Measurements from ENCODE around the gene LIPM.

LIPM gene

GRCh38 chr10:88852327-88852726 lies 49.8 kb downstream of the LIPM start:
- Histone ChIP-seq H3K4me1 (ENCODE audit: control insufficient read depth, low read depth, low read length) (no peaks in the 10 kb centered on the region), H2BK120ac (ENCODE audit: low read depth, low read length) (no peak overlapping the region), H3K36me3 (ENCODE audit: control insufficient read depth, insufficient read depth, low read length) (no peaks in the 10 kb centered on the region), H4K8ac (ENCODE audit: low read depth, low read length) (no peak overlapping the region), H4K5ac (ENCODE audit: low read length) (no peak overlapping the region), H3K4me3 (ENCODE audit: low read length) (no peak overlapping the region), H3K79me2 (ENCODE audit: control insufficient read depth, insufficient read depth, low read length) (no peaks in the 10 kb centered on the region), H2BK15ac (replicated peaks; ENCODE audit: low read depth) (no peak overlapping the region), H3K4ac (ENCODE audit: low read depth, low read length) (no peak overlapping the region), H3K23ac (ENCODE audit: low read length) (no peak overlapping the region), H3K18ac (ENCODE audit: low read length) (no peak overlapping the region), H2BK5ac (ENCODE audit: low read length) (no peak overlapping the region), H3K27ac (ENCODE audit: low read depth, low read length) (no peak overlapping the region), H2AK5ac (ENCODE audit: low read length) (no peak overlapping the region), H3K27me3 (ENCODE audit: insufficient read depth, low read length, poor library complexity) (no peaks in the 10 kb centered on the region), H3K79me1 (ENCODE audit: low read length) (no peaks in the 10 kb centered on the region), H3K4me2 (ENCODE audit: low read length) (no peak overlapping the region), H3K9ac (ENCODE audit: low read length) (no peak overlapping the region), H3K56ac (ENCODE audit: low read length) (no peak overlapping the region)
- no CpG with 5 or more reads among the region's 4 CpGs for WGBS (ENCODE audit: extremely low coverage, insufficient coverage, low lambda C conversion rate)
- no peak for DNase-seq

DNA sequence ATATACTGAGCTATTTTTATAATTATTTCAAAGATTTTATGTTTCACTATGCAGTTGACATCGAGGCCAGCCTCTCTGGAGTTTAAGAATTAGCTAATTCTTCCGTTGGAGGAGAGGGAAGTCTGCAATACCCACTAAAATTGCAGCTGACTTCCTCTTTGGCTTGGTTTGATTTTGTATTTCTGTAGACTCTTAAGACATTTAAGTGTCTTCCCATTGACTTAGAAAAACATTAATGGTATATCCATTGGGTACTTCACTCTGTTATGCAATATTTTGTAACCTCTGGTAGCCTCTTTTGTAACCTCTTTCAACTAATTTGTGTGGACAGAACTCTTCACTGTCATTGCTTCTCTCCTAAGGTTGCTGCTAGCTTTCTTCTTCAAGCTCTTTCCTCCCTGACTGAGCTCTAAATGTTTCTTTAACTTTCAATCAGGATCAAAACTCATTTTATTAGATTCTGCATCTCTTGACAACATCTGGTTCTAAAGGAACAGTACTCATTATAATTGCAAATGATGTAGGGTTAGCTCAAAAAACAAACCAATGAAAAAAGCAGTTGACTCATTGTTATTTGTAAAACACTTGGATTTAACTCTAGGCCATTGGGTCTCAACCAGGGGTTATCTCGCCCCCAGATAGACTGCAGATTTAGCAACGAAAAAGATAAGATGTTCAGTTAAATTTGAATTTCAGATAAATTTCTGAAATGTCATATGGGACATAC lies 50.8 kb downstream of the LIPM start:
- Histone ChIP-seq H3K18ac (ENCODE audit: low read length) (no peak overlapping the region), H3K4me1 (ENCODE audit: control insufficient read depth, low read depth, low read length) (no peaks in the 10 kb centered on the region), H2BK5ac (ENCODE audit: low read length) (no peak overlapping the region), H3K27me3 (ENCODE audit: insufficient read depth, low read length, poor library complexity) (no peaks in the 10 kb centered on the region), H4K8ac (ENCODE audit: low read depth, low read length) (no peak overlapping the region), H3K9ac (ENCODE audit: low read length) (no peak overlapping the region), H2AK5ac (ENCODE audit: low read length) (no peak overlapping the region), H3K79me1 (ENCODE audit: low read length) (no peaks in the 10 kb centered on the region), H2BK15ac (replicated peaks; ENCODE audit: low read depth) (no peak overlapping the region), H3K23ac (ENCODE audit: low read length) (no peak overlapping the region), H3K27ac (ENCODE audit: low read depth, low read length) (no peak overlapping the region), H2BK120ac (ENCODE audit: low read depth, low read length) (no peak overlapping the region), H3K4me3 (ENCODE audit: low read length) (no peak overlapping the region), H3K36me3 (ENCODE audit: control insufficient read depth, insufficient read depth, low read length) (no peaks in the 10 kb centered on the region), H3K4ac (ENCODE audit: low read depth, low read length) (no peak overlapping the region), H4K5ac (ENCODE audit: low read length) (no peak overlapping the region), H3K4me2 (ENCODE audit: low read length) (no peak overlapping the region), H3K79me2 (ENCODE audit: control insufficient read depth, insufficient read depth, low read length) (no peaks in the 10 kb centered on the region), H3K56ac (ENCODE audit: low read length) (no peak overlapping the region)
- no peak for DNase-seq
- WGBS (ENCODE audit: extremely low coverage, insufficient coverage, low lambda C conversion rate) = no CpG with 5 or more reads among the region's 4 CpGs

GRCh38 chr10:88854684-88855083 lies 52.2 kb downstream of the LIPM start:
- H3K27ac ChIP-seq (ENCODE audit: low read depth, low read length) = no peak overlapping the region
- no peaks in the 10 kb centered on the region for H3K27me3 ChIP-seq (ENCODE audit: insufficient read depth, low read length, poor library complexity)
- no peak overlapping the region for H2BK120ac ChIP-seq (ENCODE audit: low read depth, low read length)
- WGBS (ENCODE audit: extremely low coverage, insufficient coverage, low lambda C conversion rate) = no CpG with 5 or more reads among the region's 3 CpGs
- H3K4me1 ChIP-seq (ENCODE audit: control insufficient read depth, low read depth, low read length) = no peaks in the 10 kb centered on the region
- no peak overlapping the region for H2BK15ac ChIP-seq (replicated peaks; ENCODE audit: low read depth)
- H3K79me1 ChIP-seq (ENCODE audit: low read length) = no peaks in the 10 kb centered on the region
- H2BK5ac ChIP-seq (ENCODE audit: low read length) = no peak overlapping the region
- H4K5ac ChIP-seq (ENCODE audit: low read length) = no peak overlapping the region
- H3K9ac ChIP-seq (ENCODE audit: low read length) = no peak overlapping the region
- no peak overlapping the region for H3K18ac ChIP-seq (ENCODE audit: low read length)
- H3K23ac ChIP-seq (ENCODE audit: low read length) = no peak overlapping the region
- H2AK5ac ChIP-seq (ENCODE audit: low read length) = no peak overlapping the region
- DNase-seq = no peak
- H3K36me3 ChIP-seq (ENCODE audit: control insufficient read depth, insufficient read depth, low read length) = no peaks in the 10 kb centered on the region
- H3K4me2 ChIP-seq (ENCODE audit: low read length) = no peak overlapping the region
- H4K8ac ChIP-seq (ENCODE audit: low read depth, low read length) = no peak overlapping the region
- H3K79me2 ChIP-seq (ENCODE audit: control insufficient read depth, insufficient read depth, low read length) = no peaks in the 10 kb centered on the region
- no peak overlapping the region for H3K4me3 ChIP-seq (ENCODE audit: low read length)
- H3K4ac ChIP-seq (ENCODE audit: low read depth, low read length) = no peak overlapping the region
- H3K56ac ChIP-seq (ENCODE audit: low read length) = no peak overlapping the region

GRCh38 chr10:88857831-88858230 lies 55.3 kb downstream of the LIPM start:
- H2BK5ac ChIP-seq (ENCODE audit: low read length) = no peak overlapping the region
- no peak overlapping the region for H3K9ac ChIP-seq (ENCODE audit: low read length)
- H3K4me3 ChIP-seq (ENCODE audit: low read length) = no peak overlapping the region
- no peaks in the 10 kb centered on the region for H3K36me3 ChIP-seq (ENCODE audit: control insufficient read depth, insufficient read depth, low read length)
- H3K27me3 ChIP-seq (ENCODE audit: insufficient read depth, low read length, poor library complexity) = no peaks in the 10 kb centered on the region
- no peak overlapping the region for H4K8ac ChIP-seq (ENCODE audit: low read depth, low read length)
- H2BK15ac ChIP-seq (replicated peaks; ENCODE audit: low read depth) = no peak overlapping the region
- H2BK120ac ChIP-seq (ENCODE audit: low read depth, low read length) = no peak overlapping the region
- H3K18ac ChIP-seq (ENCODE audit: low read length) = no peak overlapping the region
- no peak overlapping the region for H3K23ac ChIP-seq (ENCODE audit: low read length)
- no peak overlapping the region for H3K56ac ChIP-seq (ENCODE audit: low read length)
- no peak overlapping the region for H3K27ac ChIP-seq (ENCODE audit: low read depth, low read length)
- H3K4me2 ChIP-seq (ENCODE audit: low read length) = no peak overlapping the region
- H3K4ac ChIP-seq (ENCODE audit: low read depth, low read length) = no peak overlapping the region
- H3K79me2 ChIP-seq (ENCODE audit: control insufficient read depth, insufficient read depth, low read length) = no peaks in the 10 kb centered on the region
- H3K79me1 ChIP-seq (ENCODE audit: low read length) = no peaks in the 10 kb centered on the region
- no peak for DNase-seq
- H4K5ac ChIP-seq (ENCODE audit: low read length) = no peak overlapping the region
- no peak overlapping the region for H2AK5ac ChIP-seq (ENCODE audit: low read length)
- H3K4me1 ChIP-seq (ENCODE audit: control insufficient read depth, low read depth, low read length) = no peaks in the 10 kb centered on the region

DNA sequence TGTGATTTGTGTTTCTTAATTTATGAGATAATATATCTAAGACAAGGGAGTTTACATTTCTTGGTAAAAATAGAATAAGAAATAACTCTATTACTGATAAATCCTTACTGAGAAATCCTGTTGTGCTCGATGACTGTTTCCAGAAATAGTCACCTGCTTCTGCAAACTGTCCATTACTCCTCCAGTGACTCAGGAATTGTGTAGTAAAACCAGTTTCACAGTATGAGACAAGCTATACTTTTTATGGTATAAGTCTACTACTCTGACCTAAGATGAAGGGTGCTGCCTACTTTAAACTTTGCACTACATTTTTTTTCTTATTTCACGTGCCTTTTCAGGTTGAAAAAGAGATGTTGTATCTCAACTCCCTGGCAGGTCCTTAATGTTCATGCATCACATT lies 56.0 kb downstream of the LIPM start:
- Histone ChIP-seq H3K4me3 (ENCODE audit: low read length) (no peak overlapping the region), H2AK5ac (ENCODE audit: low read length) (no peak overlapping the region), H3K4ac (ENCODE audit: low read depth, low read length) (no peak overlapping the region), H2BK5ac (ENCODE audit: low read length) (no peak overlapping the region), H2BK15ac (replicated peaks; ENCODE audit: low read depth) (no peak overlapping the region), H3K4me1 (ENCODE audit: control insufficient read depth, low read depth, low read length) (no peaks in the 10 kb centered on the region), H3K79me1 (ENCODE audit: low read length) (no peaks in the 10 kb centered on the region), H4K8ac (ENCODE audit: low read depth, low read length) (no peak overlapping the region), H3K79me2 (ENCODE audit: control insufficient read depth, insufficient read depth, low read length) (no peaks in the 10 kb centered on the region), H3K27ac (ENCODE audit: low read depth, low read length) (no peak overlapping the region), H3K9ac (ENCODE audit: low read length) (no peak overlapping the region), H4K5ac (ENCODE audit: low read length) (no peak overlapping the region), H3K56ac (ENCODE audit: low read length) (no peak overlapping the region), H3K18ac (ENCODE audit: low read length) (no peak overlapping the region), H3K23ac (ENCODE audit: low read length) (no peak overlapping the region), H3K36me3 (ENCODE audit: control insufficient read depth, insufficient read depth, low read length) (no peaks in the 10 kb centered on the region), H3K27me3 (ENCODE audit: insufficient read depth, low read length, poor library complexity) (no peaks in the 10 kb centered on the region), H3K4me2 (ENCODE audit: low read length) (no peak overlapping the region), H2BK120ac (ENCODE audit: low read depth, low read length) (no peak overlapping the region)
- WGBS (ENCODE audit: extremely low coverage, insufficient coverage, low lambda C conversion rate) = no CpG with 5 or more reads among the region's 2 CpGs
- DNase-seq = no peak

DNA sequence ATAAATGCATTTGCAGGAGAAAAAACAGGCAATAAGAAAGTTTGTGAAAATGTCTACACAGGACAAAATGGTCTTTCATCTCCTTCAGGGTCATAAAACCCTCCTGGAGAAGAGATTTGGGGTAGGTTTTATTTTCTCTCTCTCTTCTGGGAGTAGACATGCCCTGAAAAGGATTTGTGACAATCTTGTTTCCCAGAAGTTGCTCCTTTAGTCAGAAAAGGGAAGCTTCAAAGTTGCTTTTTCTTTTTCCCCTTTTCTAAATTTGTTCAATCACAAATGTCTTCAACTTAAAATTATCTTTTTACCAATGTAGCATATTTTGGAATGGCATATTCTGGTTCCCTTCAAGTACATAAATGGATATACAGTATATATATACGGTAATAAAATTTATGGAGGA lies 58.5 kb downstream of the LIPM start:
- no peaks in the 10 kb centered on the region for H3K4me1 ChIP-seq (ENCODE audit: control insufficient read depth, low read depth, low read length)
- no peaks in the 10 kb centered on the region for H3K79me2 ChIP-seq (ENCODE audit: control insufficient read depth, insufficient read depth, low read length)
- no peak overlapping the region for H2BK15ac ChIP-seq (replicated peaks; ENCODE audit: low read depth)
- no peak for DNase-seq
- no peak overlapping the region for H2AK5ac ChIP-seq (ENCODE audit: low read length)
- H3K9ac ChIP-seq (ENCODE audit: low read length) = no peak overlapping the region
- H3K27me3 ChIP-seq (ENCODE audit: insufficient read depth, low read length, poor library complexity) = no peaks in the 10 kb centered on the region
- no peaks in the 10 kb centered on the region for H3K79me1 ChIP-seq (ENCODE audit: low read length)
- H4K8ac ChIP-seq (ENCODE audit: low read depth, low read length) = no peak overlapping the region
- no peak overlapping the region for H3K4ac ChIP-seq (ENCODE audit: low read depth, low read length)
- no peak overlapping the region for H3K18ac ChIP-seq (ENCODE audit: low read length)
- H2BK120ac ChIP-seq (ENCODE audit: low read depth, low read length) = no peak overlapping the region
- H3K4me2 ChIP-seq (ENCODE audit: low read length) = no peak overlapping the region
- WGBS (ENCODE audit: extremely low coverage, insufficient coverage, low lambda C conversion rate) = 100% methylated on average over 1 of the region's 1 CpG
- no peak overlapping the region for H3K23ac ChIP-seq (ENCODE audit: low read length)
- no peak overlapping the region for H3K27ac ChIP-seq (ENCODE audit: low read depth, low read length)
- H2BK5ac ChIP-seq (ENCODE audit: low read length) = no peak overlapping the region
- no peak overlapping the region for H4K5ac ChIP-seq (ENCODE audit: low read length)
- H3K36me3 ChIP-seq (ENCODE audit: control insufficient read depth, insufficient read depth, low read length) = no peaks in the 10 kb centered on the region
- no peak overlapping the region for H3K56ac ChIP-seq (ENCODE audit: low read length)
- H3K4me3 ChIP-seq (ENCODE audit: low read length) = no peak overlapping the region
